Panc1 (cell line): Measurements from ENCODE around the gene CEP131. TPM values are rescaled to one million over a fixed set of nuclear protein-coding genes. Genes with fewer than 3 reads are reported as not detected.
"Not testable (repeated sequence)": the region's sequence is repeated elsewhere in the genome, so short reads cannot be mapped to it uniquely, and the experiment has no call there.

Experiments
- ATAC-seq: fragments of 200-7000 bp; cut with Tn5 transposase; 2 replicates; pipeline ENCODE4 v1.9.1; 2020; ENCODE audit warnings: mild to moderate bottlenecking, moderate library complexity
- BruUV-seq: library from RNA; stranded (reverse); fragments of 400-500 nt; replicated peaks from 2 replicates; lab custom pipeline; 2021; lab: Mats Ljungman, UMichigan
- CTCF ChIA-PET: fragments of 300-600 bp; sonication (Branson Sonifier 250); formaldehyde crosslinking; loops from one replicate; lab custom pipeline; 2022; ENCODE audit warnings: antibody characterized with exemption; lab: Charles Lee
- POLR2A ChIA-PET: fragments of 300-600 bp; sonication (Branson Sonifier 250); formaldehyde crosslinking; loops from one replicate; lab custom pipeline; 2022; ENCODE audit warnings: antibody characterized with exemption; lab: Charles Lee
- DNase-seq: peaks from one replicate; pipeline ENCODE4 v3.0.0-alpha.2; 2010; ENCODE audit warnings: low read depth, low spot score
- H3K27ac ChIP-seq: 2 replicates; pipeline ENCODE4 v1.5.1; 2011; ENCODE audit warnings: mild to moderate bottlenecking, low read length, inconsistent platforms
- H3K27me3 ChIP-seq: fragments of 200-500 bp; sonication (Bioruptor generic); 2 replicates; pipeline ENCODE4 v1.6.0; 2014; ENCODE audit warnings: low read length, inconsistent platforms; ENCODE audit not compliant: control insufficient read depth, insufficient read depth
- H3K36me3 ChIP-seq: fragments of 200-500 bp; sonication (Bioruptor generic); 2 replicates; pipeline ENCODE4 v1.5.1; 2014; ENCODE audit warnings: inconsistent platforms, mild to moderate bottlenecking, low read length, moderate library complexity; ENCODE audit not compliant: control insufficient read depth, insufficient read depth
- H3K4me1 ChIP-seq: 2 replicates; pipeline ENCODE4 v1.5.1; 2011; ENCODE audit warnings: inconsistent platforms, mild to moderate bottlenecking, low read length, moderate library complexity; ENCODE audit not compliant: control insufficient read depth, insufficient read depth
- H3K4me3 ChIP-seq, 2 experiments: 2 replicates each; pipeline ENCODE4 v1.5.1; 2011 to 2012; ENCODE audit warnings: low read depth in 2 of 2, low read length in 2 of 2, mild to moderate bottlenecking in 2 of 2, inconsistent platforms in 1 of 2, moderate library complexity in 1 of 2
- H3K9me3 ChIP-seq: fragments of 200-500 bp; sonication (Bioruptor generic); 2 replicates; pipeline ENCODE4 v1.5.1; 2014; ENCODE audit warnings: low read depth, mild to moderate bottlenecking, inconsistent platforms, low read length, moderate library complexity; ENCODE audit not compliant: control insufficient read depth, insufficient read depth
- CTCF ChIP-seq: fragments of 450-650 bp; IDR thresholded peaks from 2 replicates; pipeline ENCODE4 v1.5.1; 2017; ENCODE audit warnings: mild to moderate bottlenecking
- POLR2AphosphoS5 ChIP-seq: IDR thresholded peaks from 2 replicates; pipeline ENCODE4 v1.6.1; 2012; ENCODE audit warnings: mild to moderate bottlenecking, low read depth, low read length, moderate library complexity
- SIN3A ChIP-seq: IDR thresholded peaks from 2 replicates; pipeline ENCODE4 v1.6.1; 2012; ENCODE audit warnings: low read depth, mild to moderate bottlenecking, low read length, moderate library complexity, borderline replicate concordance; ENCODE audit not compliant: insufficient read depth
- TCF7L2 ChIP-seq: IDR thresholded peaks from 2 replicates; pipeline ENCODE4 v1.6.1; 2011; ENCODE audit warnings: mild to moderate bottlenecking, low read depth, low read length, inconsistent platforms
- in situ Hi-C: cut with HindIII; loops from 2 replicates; pipeline ENCODE4 v1.10.0; 2016; ENCODE audit warnings: low sequenced_read_pairs, low pct_unique_long_range_greater_than_20kb
- intact Hi-C: fragments of 100-400 bp; cut with micrococcal nuclease; formaldehyde crosslinking; loops from one replicate; pipeline ENCODE4 v1.10.0; 2022; ENCODE audit not compliant: unreplicated experiment
- total RNA-seq: library from RNA; stranded (reverse); gene quantifications from one replicate; pipeline ENCODE4 v1.2.1, GENCODE V29; 2021; ENCODE audit not compliant: unreplicated experiment
- TF ChIP-seq, protein P1 (sequence below), 2 experiments: IDR thresholded peaks; 2 replicates each; pipeline ENCODE4 v1.6.1; 2011 to 2012; ENCODE audit warnings: low read depth in 2 of 2, control low read depth in 1 of 2, low read length in 1 of 2, mild to moderate bottlenecking in 1 of 2, moderate library complexity in 1 of 2; ENCODE audit not compliant: insufficient read depth in 1 of 2

CEP131 gene
- total RNA-seq, 1 experiment from 2014 or later = 26.0 TPM

DNA sequence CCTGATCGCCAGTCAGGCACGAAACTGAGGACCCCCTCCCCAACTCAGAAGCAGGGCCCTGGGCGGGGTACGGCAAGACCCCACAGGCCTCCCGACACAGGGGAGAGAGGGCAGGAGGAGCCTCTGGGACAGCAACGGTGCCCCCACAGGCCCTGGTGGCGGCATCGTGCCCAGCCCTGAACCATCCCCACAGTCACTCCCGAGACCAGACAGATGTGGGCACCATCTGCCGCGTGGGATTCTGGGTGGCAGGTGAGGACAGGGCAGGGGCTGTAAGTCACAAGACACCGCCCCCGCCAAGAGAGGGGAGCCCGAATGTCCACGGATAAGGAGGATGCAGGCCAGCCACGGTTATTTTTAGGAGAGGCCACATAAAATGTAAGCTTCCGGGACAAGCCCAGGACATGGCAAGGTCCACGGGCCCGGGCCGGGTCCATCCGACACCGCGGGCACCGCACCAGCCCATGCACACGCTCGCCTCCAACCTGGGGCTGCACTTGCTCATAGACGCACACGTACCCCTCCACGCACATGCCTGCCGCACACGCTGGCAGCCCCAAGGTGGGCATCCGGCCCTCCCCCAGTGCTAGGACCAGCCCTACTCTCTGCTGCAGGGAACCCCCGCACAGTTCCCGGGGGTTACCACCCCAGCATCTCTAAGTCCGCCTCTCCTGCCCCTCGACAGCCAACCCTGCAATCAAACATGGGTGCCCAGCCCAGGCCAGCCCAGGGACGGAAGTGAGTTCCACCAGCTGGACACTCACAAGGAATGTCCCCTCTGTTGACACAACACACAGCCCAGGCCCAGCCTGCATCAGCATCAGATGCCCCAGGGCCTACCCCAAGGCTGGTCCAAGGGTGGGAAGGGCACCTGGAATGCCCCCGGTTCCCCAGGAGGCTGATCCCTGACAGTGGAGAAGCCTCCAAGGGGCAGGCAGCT lies 65.6 kb downstream of the CEP131 start:
- CTCF ChIA-PET = interaction anchor here (0.6 kb wide), 1 partner anchor 38 kb away, joined by 3 read pairs; no protein-coding TSS in a partner anchor

DNA sequence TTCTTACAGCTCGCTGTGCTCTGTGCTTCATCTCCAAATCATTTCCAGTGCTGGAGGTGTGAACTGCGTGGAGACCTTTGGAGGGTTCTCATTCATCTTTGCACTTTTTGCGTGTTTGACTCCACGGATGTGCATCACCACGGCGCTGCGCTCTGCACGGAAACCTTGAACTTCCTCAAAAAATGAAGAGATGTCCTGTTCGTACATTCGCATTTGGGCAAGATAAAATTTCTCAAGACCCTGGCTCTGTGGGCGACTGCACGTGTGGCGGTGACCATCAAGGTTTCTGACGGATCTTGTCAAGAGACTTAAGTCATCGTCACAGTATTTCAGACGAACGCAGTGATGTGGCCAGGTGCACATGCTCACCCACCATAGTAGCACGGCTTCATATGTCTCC lies 67.8 kb downstream of the CEP131 start:
- CTCF ChIA-PET = interaction anchor here (0.6 kb wide), 1 partner anchor 9 kb away, joined by 3 read pairs; no protein-coding TSS in a partner anchor
- DNase-seq = no peak
- in situ Hi-C loops (no loop called here), intact Hi-C loops (no loop called here)
- Histone ChIP-seq H3K9me3 (no peaks in the 10 kb centered on the region), H3K27ac (no peak overlapping the region), H3K4me3 (no peak overlapping the region), H3K36me3 (no peaks in the 10 kb centered on the region), H3K27me3 (no peaks in the 10 kb centered on the region), H3K4me1 (no peaks in the 10 kb centered on the region)
- ATAC-seq = no peak
- BruUV-seq = no TSS peak
- TF ChIP-seq, protein P1, sequence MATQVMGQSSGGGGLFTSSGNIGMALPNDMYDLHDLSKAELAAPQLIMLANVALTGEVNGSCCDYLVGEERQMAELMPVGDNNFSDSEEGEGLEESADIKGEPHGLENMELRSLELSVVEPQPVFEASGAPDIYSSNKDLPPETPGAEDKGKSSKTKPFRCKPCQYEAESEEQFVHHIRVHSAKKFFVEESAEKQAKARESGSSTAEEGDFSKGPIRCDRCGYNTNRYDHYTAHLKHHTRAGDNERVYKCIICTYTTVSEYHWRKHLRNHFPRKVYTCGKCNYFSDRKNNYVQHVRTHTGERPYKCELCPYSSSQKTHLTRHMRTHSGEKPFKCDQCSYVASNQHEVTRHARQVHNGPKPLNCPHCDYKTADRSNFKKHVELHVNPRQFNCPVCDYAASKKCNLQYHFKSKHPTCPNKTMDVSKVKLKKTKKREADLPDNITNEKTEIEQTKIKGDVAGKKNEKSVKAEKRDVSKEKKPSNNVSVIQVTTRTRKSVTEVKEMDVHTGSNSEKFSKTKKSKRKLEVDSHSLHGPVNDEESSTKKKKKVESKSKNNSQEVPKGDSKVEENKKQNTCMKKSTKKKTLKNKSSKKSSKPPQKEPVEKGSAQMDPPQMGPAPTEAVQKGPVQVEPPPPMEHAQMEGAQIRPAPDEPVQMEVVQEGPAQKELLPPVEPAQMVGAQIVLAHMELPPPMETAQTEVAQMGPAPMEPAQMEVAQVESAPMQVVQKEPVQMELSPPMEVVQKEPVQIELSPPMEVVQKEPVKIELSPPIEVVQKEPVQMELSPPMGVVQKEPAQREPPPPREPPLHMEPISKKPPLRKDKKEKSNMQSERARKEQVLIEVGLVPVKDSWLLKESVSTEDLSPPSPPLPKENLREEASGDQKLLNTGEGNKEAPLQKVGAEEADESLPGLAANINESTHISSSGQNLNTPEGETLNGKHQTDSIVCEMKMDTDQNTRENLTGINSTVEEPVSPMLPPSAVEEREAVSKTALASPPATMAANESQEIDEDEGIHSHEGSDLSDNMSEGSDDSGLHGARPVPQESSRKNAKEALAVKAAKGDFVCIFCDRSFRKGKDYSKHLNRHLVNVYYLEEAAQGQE (IDR thresholded peaks at IDR 0.05; ENCODE audit: insufficient read depth in 1 of 2, low read depth in 2 of 2, low read length in 1 of 2) = no peak
- TF ChIP-seq SIN3A (no peak), CTCF (no peak), TCF7L2 (no peak), POLR2AphosphoS5 (no peak)
- POLR2A ChIA-PET = no interaction called here

More for the DNA sequence above, 65.6 kb downstream of the CEP131 start:
- in situ Hi-C loops (no loop called here), intact Hi-C loops (no loop called here)
- BruUV-seq = no TSS peak
- no peak for ATAC-seq
- H3K4me1 ChIP-seq = no peaks in the 10 kb centered on the region
- DNase-seq = no peak
- TF ChIP-seq TCF7L2 (no peak), SIN3A (no peak), CTCF (no peak), POLR2AphosphoS5 (no peak)
- TF ChIP-seq, protein P1 (IDR thresholded peaks at IDR 0.05; ENCODE audit: insufficient read depth in 1 of 2, low read depth in 2 of 2, low read length in 1 of 2) = no peak
- H3K36me3 ChIP-seq = no peaks in the 10 kb centered on the region
- POLR2A ChIA-PET = no interaction called here
- H3K9me3 ChIP-seq = no peaks in the 10 kb centered on the region
- no peak overlapping the region for H3K27ac ChIP-seq
- no peak overlapping the region for H3K4me3 ChIP-seq
- no peaks in the 10 kb centered on the region for H3K27me3 ChIP-seq

DNA sequence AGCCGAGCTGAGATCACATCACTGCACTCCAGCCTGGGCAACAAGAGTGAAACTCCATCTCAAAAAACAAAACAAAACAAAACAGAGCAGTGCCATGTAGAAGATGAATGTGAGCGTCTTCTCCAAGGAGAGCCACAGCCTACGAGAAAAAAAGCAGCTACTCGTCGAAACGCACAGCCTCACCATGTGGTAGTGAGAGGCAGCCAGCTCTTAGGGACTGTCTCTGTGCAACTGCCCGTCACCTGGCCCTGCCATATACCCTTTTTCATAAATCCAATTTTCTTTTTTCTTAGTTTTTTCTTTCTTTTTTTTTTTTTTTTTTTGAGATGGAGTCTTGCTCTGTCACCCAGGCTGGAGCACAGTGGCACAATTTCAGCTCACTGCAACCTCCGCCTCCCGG lies 68.7 kb downstream of the CEP131 start:
- H3K36me3 ChIP-seq, intact Hi-C loops, POLR2A ChIA-PET, H3K9me3 ChIP-seq, H3K27ac ChIP-seq, in situ Hi-C loops, H3K4me1 ChIP-seq, DNase-seq, H3K27me3 ChIP-seq, BruUV-seq, H3K4me3 ChIP-seq, ATAC-seq: not testable (repeated sequence)
- CTCF ChIA-PET = interaction anchor here (0.6 kb wide), 1 partner anchor 330 kb away, joined by 5 read pairs; no protein-coding TSS in a partner anchor
